Right atrium auricular region (tissue), 2 donors: ENCODE data around the gene TMEM33. TPM values are rescaled to one million over a fixed set of nuclear protein-coding genes. Genes with fewer than 3 reads are reported as not detected.
"Not testable (repeated sequence)": the region's sequence is repeated elsewhere in the genome, so short reads cannot be mapped to it uniquely, and the experiment has no call there.

Experiments used
- DNase-seq: peaks from one replicate; pipeline ENCODE4 v3.0.0-alpha.2; 2019; ENCODE audit warnings: low spot score
- H3K27ac ChIP-seq, 2 donors: fragments of 200-600 bp; sonication (generic); 1 replicate in 1 of 2; 2 replicates in 1 of 2; pipeline ENCODE4 v1.5.1; 2016 to 2019
- H3K27me3 ChIP-seq, 2 donors: fragments of 200-600 bp; sonication (generic); one replicate each; pipeline versions ENCODE4 v1.5.1 to v1.6.0; 2017 to 2019
- H3K36me3 ChIP-seq: fragments of 200-600 bp; sonication (generic); one replicate; pipeline ENCODE4 v1.5.1; 2016
- H3K4me1 ChIP-seq, 2 donors: fragments of 200-600 bp; sonication (generic); one replicate each; pipeline versions ENCODE4 v1.5.1 to v1.6.0; 2017 to 2019
- H3K4me3 ChIP-seq, 2 donors: fragments of 200-600 bp; sonication (generic); 1 replicate in 1 of 2; 2 replicates in 1 of 2; pipeline ENCODE4 v1.5.1; 2017 to 2019; ENCODE audit warnings: mild to moderate bottlenecking in 1 of 2, moderate library complexity in 1 of 2
- H3K9me3 ChIP-seq, 2 donors: fragments of 200-600 bp; sonication (generic); one replicate each; pipeline ENCODE4 v1.5.1; 2019
- total RNA-seq, 2 donors: library from RNA; depleted of rRNA; stranded (reverse); fragments of >200 nt; gene quantifications; one replicate each; pipeline ENCODE4 v1.1.0, GENCODE V29; 2016
- TF ChIP-seq, protein P1 (sequence below), 2 donors: fragments of 200-600 bp; sonication (generic); IDR thresholded peaks; one replicate each; pipeline ENCODE4 v1.5.1; 2019; ENCODE audit warnings: antibody characterized with exemption in 2 of 2

The TMEM33 gene
- total RNA-seq, 2 donors from 2014 or later = 18.2 to 27.1 TPM

DNA sequence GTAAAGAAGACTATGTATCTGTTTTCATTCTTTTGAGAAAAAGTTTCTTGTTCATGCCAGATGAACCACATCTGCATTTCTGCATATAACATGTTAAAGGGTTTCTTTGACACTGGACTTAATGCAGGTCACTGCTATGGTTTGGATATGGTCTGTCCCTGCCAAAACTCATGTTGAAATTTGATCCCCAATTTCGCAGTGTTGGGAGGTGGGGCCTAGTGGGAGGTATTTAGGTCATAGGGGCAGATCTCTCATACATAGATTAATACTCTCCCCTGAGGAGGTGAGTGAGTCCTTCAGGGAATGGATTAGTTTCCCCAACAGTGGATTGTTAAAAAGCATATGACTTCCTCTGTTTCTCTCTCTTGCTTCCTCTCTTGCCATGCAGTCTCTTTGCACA lies 45.9 kb upstream of the TMEM33 start:
- no peaks in the 10 kb centered on the region for H3K4me1 ChIP-seq
- TF ChIP-seq, protein P1, sequence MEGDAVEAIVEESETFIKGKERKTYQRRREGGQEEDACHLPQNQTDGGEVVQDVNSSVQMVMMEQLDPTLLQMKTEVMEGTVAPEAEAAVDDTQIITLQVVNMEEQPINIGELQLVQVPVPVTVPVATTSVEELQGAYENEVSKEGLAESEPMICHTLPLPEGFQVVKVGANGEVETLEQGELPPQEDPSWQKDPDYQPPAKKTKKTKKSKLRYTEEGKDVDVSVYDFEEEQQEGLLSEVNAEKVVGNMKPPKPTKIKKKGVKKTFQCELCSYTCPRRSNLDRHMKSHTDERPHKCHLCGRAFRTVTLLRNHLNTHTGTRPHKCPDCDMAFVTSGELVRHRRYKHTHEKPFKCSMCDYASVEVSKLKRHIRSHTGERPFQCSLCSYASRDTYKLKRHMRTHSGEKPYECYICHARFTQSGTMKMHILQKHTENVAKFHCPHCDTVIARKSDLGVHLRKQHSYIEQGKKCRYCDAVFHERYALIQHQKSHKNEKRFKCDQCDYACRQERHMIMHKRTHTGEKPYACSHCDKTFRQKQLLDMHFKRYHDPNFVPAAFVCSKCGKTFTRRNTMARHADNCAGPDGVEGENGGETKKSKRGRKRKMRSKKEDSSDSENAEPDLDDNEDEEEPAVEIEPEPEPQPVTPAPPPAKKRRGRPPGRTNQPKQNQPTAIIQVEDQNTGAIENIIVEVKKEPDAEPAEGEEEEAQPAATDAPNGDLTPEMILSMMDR (IDR thresholded peaks at IDR 0.05) = no peak
- no peaks in the 10 kb centered on the region for H3K36me3 ChIP-seq
- H3K4me3 ChIP-seq = no peak overlapping the region
- H3K27ac ChIP-seq = no peak overlapping the region
- DNase-seq = no peak
- H3K9me3 ChIP-seq = no peaks in the 10 kb centered on the region
- no peaks in the 10 kb centered on the region for H3K27me3 ChIP-seq

DNA sequence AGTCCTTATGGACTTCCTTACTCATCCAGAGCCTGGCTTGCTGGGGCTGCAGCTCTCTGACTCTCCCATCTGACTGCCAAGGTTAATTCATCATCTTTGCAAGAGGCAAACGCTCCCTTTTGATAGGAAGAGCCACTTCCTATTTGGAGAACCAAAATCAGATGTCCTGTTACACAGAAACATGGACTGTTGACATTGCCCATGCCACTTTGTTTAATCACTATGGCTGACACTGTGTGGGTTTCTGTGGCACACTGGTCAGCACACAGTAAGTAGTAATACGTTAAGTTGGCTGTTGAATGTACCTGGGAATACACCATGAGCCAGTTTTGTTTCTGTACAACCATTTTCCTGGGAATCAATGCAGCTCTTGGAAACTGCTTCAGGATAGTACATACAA lies 45.1 kb upstream of the TMEM33 start:
- no peak for DNase-seq
- TF ChIP-seq, protein P1 (IDR thresholded peaks at IDR 0.05) = no peak
- Histone ChIP-seq H3K27ac (no peak overlapping the region), H3K36me3 (no peaks in the 10 kb centered on the region), H3K4me3 (no peak overlapping the region), H3K4me1 (no peaks in the 10 kb centered on the region), H3K9me3 (no peaks in the 10 kb centered on the region), H3K27me3 (no peaks in the 10 kb centered on the region)

DNA sequence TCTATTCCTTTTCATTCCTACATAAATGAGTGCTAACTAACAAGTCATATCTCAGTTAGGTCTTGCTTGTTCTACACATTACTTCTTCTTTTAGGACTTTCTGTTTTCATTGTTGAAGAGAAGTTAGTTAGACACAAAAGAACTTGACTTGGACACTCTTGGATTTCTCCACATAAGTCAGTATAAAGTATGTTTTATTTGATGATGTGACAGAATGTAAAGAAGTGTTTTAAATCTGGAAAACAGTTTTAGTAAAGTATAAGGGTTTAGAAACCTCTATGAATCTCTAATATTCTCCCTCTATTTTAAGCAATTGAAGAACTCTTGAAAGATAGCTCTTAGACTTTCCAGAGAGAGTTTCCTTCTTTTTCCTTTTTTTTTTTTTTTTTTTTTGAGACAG lies 38.6 kb upstream of the TMEM33 start:
- DNase-seq = no peak
- no peaks in the 10 kb centered on the region for H3K27me3 ChIP-seq
- no peak overlapping the region for H3K4me3 ChIP-seq
- no peaks in the 10 kb centered on the region for H3K36me3 ChIP-seq
- TF ChIP-seq, protein P1 (IDR thresholded peaks at IDR 0.05) = no peak
- H3K4me1 ChIP-seq = no peaks in the 10 kb centered on the region
- peaks cover 0 to 6% of the 10 kb centered on the region in 2 donors for H3K9me3 ChIP-seq
- H3K27ac ChIP-seq = no peak overlapping the region

DNA sequence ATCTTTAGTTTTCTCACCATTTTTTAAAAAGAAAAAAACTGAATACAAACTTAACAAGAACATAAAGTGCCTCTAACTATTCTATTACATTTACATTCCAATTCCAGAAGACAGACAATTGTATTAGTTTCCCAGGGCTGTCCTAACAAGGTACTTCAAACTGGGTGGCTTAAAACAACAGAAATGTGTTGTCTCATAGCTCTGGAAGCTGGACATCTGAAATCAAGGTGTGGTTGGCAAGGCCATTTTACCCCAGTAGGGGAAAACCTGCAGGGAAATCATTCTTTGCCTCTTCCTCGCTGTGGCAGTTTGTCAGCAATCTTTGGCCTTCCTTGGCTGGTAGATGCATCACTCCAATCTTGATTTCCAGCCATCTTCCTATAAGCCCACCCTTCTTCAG lies 37.5 kb upstream of the TMEM33 start:
- Histone ChIP-seq H3K4me1 (no peaks in the 10 kb centered on the region), H3K9me3 (peaks cover 0 to 7% of the 10 kb centered on the region in 2 donors), H3K36me3 (no peaks in the 10 kb centered on the region), H3K4me3 (no peak overlapping the region), H3K27me3 (no peaks in the 10 kb centered on the region), H3K27ac (no peak overlapping the region)
- DNase-seq = no peak
- TF ChIP-seq, protein P1 (IDR thresholded peaks at IDR 0.05) = no peak

DNA sequence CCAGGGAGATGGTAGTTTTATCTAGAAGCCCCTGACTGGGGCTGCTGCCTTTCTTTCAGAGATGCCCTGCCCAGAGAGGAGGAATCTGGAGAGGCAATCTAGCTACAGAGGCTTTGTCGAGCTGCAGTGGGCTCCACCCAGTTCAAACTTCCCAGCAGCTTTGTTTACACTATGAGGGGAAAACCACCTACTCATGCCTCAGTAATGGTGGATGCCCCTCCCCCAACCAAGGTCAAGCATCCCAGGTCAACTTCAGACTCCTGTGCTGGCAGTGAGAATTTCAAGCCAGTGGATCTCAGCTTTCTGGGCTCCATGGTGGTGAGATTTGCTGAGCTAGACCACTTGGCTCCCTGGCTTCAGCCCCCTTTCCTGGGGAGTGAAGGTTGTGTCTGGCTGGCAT lies 26.1 kb upstream of the TMEM33 start:
- H3K9me3 ChIP-seq, H3K4me1 ChIP-seq, H3K27me3 ChIP-seq, DNase-seq, H3K36me3 ChIP-seq, H3K4me3 ChIP-seq, H3K27ac ChIP-seq: not testable (repeated sequence)

DNA sequence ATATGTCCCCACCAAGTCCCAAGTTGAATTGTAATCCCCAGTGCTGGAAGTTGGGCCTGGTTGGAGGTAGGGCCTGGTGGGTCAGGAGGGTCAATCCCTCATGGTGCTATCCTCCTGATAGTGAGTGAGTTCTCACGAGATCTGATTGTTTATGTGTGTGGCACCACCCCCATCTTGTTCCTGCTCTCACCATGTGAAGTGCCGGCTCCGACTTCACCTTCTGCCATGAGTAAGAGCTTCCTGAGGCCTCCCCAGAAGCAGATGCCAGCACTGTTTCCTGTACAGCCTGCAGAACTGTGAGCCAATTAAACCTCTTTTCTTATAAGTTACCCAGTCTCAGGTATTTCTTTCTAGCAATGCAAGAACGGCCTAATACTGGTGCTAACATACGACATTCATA lies 22.7 kb upstream of the TMEM33 start:
- Histone ChIP-seq H3K4me3 (no peak overlapping the region), H3K27ac (no peak overlapping the region), H3K36me3 (no peaks in the 10 kb centered on the region), H3K9me3 (no peaks in the 10 kb centered on the region), H3K4me1 (no peaks in the 10 kb centered on the region), H3K27me3 (no peaks in the 10 kb centered on the region)
- TF ChIP-seq, protein P1 (IDR thresholded peaks at IDR 0.05) = no peak
- no peak for DNase-seq
